Measurements from ENCODE around the gene CPNE1. TPM values are rescaled to one million over a fixed set of nuclear protein-coding genes. Genes with fewer than 3 reads are reported as not detected.
A peak's percentile ranks its signal among the peaks of the same experiment; 100 is the strongest.

Gene CPNE1
- total RNA-seq, 1 donor from 2014 or later = 42.3 TPM

GRCh38 chr20:35621560-35621946, 43.1 kb downstream of the CPNE1 start:
- no peak for ATAC-seq

GRCh38 chr20:35620818-35621559, 43.7 kb downstream of the CPNE1 start:
- DNase-seq (ENCODE audit: low spot score) = no peak
- no peak for ATAC-seq

More at GRCh38 chr20:35621560-35621946, 43.1 kb downstream of the CPNE1 start:
- DNase-seq (ENCODE audit: low spot score) = no peak

GRCh38 chr20:35619196-35620095, 45.3 kb downstream of the CPNE1 start:
- peak; percentile 58 for ATAC-seq
- DNase-seq (ENCODE audit: low spot score) = peak; percentile 84

GRCh38 chr20:35618263-35619131, 46.2 kb downstream of the CPNE1 start:
- DNase-seq (ENCODE audit: low spot score) (no peak), ATAC-seq (no peak)

GRCh38 chr20:35617397-35618262, 47.1 kb downstream of the CPNE1 start:
- DNase-seq (ENCODE audit: low spot score) (peak; percentile 65), ATAC-seq (peak; percentile 8)

- peak; percentile 85 for DNase-seq (ENCODE audit: low spot score)
- ATAC-seq = peak; percentile 58
Measured at GRCh38 chr20:35616465-35617396, 48.0 kb downstream of the CPNE1 start.

GRCh38 chr20:35615667-35616464, 48.8 kb downstream of the CPNE1 start, which contains the start of gene SPAG4:
SPAG4 (plus strand) TSS chr20:35615829; CDS start chr20:35616004, 175 bp downstream.
- peak; percentile 100 for DNase-seq (ENCODE audit: low spot score)
- ATAC-seq = peak; percentile 87

GRCh38 chr20:35611482-35611881, 53.2 kb downstream of the CPNE1 start:
- DNase-seq (ENCODE audit: low spot score) (no peak), ATAC-seq (no peak)

- no peak for DNase-seq (ENCODE audit: low spot score)
Measured at GRCh38 chr20:35610833-35611427, 53.8 kb downstream of the CPNE1 start.

GRCh38 chr20:35607003-35607735, 57.5 kb downstream of the CPNE1 start:
- DNase-seq (ENCODE audit: low spot score) = no peak
- ATAC-seq = no peak

More at GRCh38 chr20:35610833-35611427, 53.8 kb downstream of the CPNE1 start:
- ATAC-seq = no peak

GRCh38 chr20:35606127-35606526, 58.6 kb downstream of the CPNE1 start:
- DNase-seq (ENCODE audit: low spot score) (no peak), ATAC-seq (no peak)

GRCh38 chr20:35604449-35604747, 60.3 kb downstream of the CPNE1 start:
- ATAC-seq = no peak
- no peak for DNase-seq (ENCODE audit: low spot score)

- ATAC-seq = no peak
Measured at GRCh38 chr20:35603695-35604448, 60.8 kb downstream of the CPNE1 start.

GRCh38 chr20:35602851-35603495, 61.7 kb downstream of the CPNE1 start:
- no peak for DNase-seq (ENCODE audit: low spot score)
- ATAC-seq = no peak

More at GRCh38 chr20:35603695-35604448, 60.8 kb downstream of the CPNE1 start:
- no peak for DNase-seq (ENCODE audit: low spot score)

GRCh38 chr20:35601990-35602389, 62.7 kb downstream of the CPNE1 start:
- DNase-seq (ENCODE audit: low spot score) = no peak
- no peak for ATAC-seq
